OCI-LY7 (cell line): Measurements from ENCODE around the gene SH3RF1. TPM values are rescaled to one million over a fixed set of nuclear protein-coding genes. Genes with fewer than 3 reads are reported as not detected.

Source experiments
- BruUV-seq: library from RNA; stranded (reverse); fragments of 400-500 nt; replicated peaks from 2 replicates; lab custom pipeline; 2021; lab: Mats Ljungman, UMichigan
- CTCF ChIA-PET: fragments of 300-600 bp; sonication (Branson Sonifier 250); formaldehyde crosslinking; loops from one replicate; lab custom pipeline; 2022; ENCODE audit warnings: antibody characterized with exemption; ENCODE audit not compliant: unreplicated experiment; lab: Charles Lee
- POLR2A ChIA-PET: fragments of 300-600 bp; sonication (Branson Sonifier 250); formaldehyde crosslinking; loops from one replicate; lab custom pipeline; 2022; ENCODE audit warnings: antibody characterized with exemption; lab: Charles Lee
- DNase-seq: peaks from one replicate; pipeline ENCODE4 v3.0.0-alpha.2; 2015; ENCODE audit warnings: low spot score
- H2AFZ ChIP-seq: fragments of 200-600 bp; sonication (generic), shearing (Covaris generic); 2 replicates; pipeline ENCODE4 v1.6.1; 2014; ENCODE audit warnings: mild to moderate bottlenecking, antibody characterized with exemption, low read length, moderate library complexity
- H3K27ac ChIP-seq: fragments of 200-600 bp; sonication (generic); 2 replicates; pipeline ENCODE4 v1.5.1; 2014; ENCODE audit warnings: mixed run types, low read depth, mild to moderate bottlenecking, moderate library complexity, low read length, inconsistent platforms; ENCODE audit not compliant: poor library complexity, severe bottlenecking
- H3K36me3 ChIP-seq: fragments of 200-600 bp; sonication (generic); 2 replicates; pipeline ENCODE4 v1.6.1; 2014; ENCODE audit warnings: mild to moderate bottlenecking, antibody characterized with exemption, low read length, moderate library complexity, mixed read lengths; ENCODE audit not compliant: insufficient read depth
- H3K4me1 ChIP-seq: fragments of 200-600 bp; sonication (generic); 2 replicates; pipeline ENCODE4 v1.5.1; 2014; ENCODE audit warnings: mild to moderate bottlenecking, low read length; ENCODE audit not compliant: insufficient read depth, poor library complexity, severe bottlenecking
- H3K4me2 ChIP-seq: fragments of 200-600 bp; sonication (generic); 2 replicates; pipeline ENCODE4 v1.6.1; 2014; ENCODE audit warnings: mild to moderate bottlenecking, low read length
- H3K4me3 ChIP-seq: fragments of 200-600 bp; sonication (generic); 2 replicates; pipeline ENCODE4 v1.5.1; 2014; ENCODE audit warnings: mild to moderate bottlenecking, low read depth, low read length; ENCODE audit not compliant: poor library complexity, severe bottlenecking
- H3K79me2 ChIP-seq: fragments of 200-600 bp; sonication (generic); 2 replicates; pipeline ENCODE4 v1.6.1; 2016; ENCODE audit warnings: low read depth, mild to moderate bottlenecking, low read length, moderate library complexity, mixed read lengths; ENCODE audit not compliant: insufficient read depth
- H3K9me2 ChIP-seq: fragments of 200-600 bp; sonication (generic); 2 replicates; pipeline ENCODE4 v1.6.1; 2016; ENCODE audit warnings: mild to moderate bottlenecking, low read length, mixed read lengths; ENCODE audit not compliant: insufficient read depth
- H3K9me3 ChIP-seq: fragments of 200-600 bp; sonication (generic); 2 replicates; pipeline ENCODE4 v1.6.1; 2014; ENCODE audit warnings: mild to moderate bottlenecking, mixed run types, low read length, mixed read lengths
- H4K20me1 ChIP-seq: fragments of 200-600 bp; sonication (generic); 2 replicates; pipeline ENCODE4 v1.6.1; 2014; ENCODE audit warnings: mild to moderate bottlenecking, antibody characterized with exemption, low read length, moderate library complexity, mixed read lengths; ENCODE audit not compliant: insufficient read depth
- EZH2phosphoT487 ChIP-seq: fragments of 200-600 bp; sonication (generic); IDR thresholded peaks from 2 replicates; pipeline ENCODE4 v1.6.1; 2018; ENCODE audit warnings: low read depth, borderline replicate concordance, mild to moderate bottlenecking, mixed run types, antibody characterized with exemption, low read length, moderate library complexity, mixed read lengths
- intact Hi-C: fragments of 100-400 bp; cut with micrococcal nuclease; formaldehyde crosslinking; loops from one replicate; pipeline ENCODE4 v1.10.0; 2022; ENCODE audit not compliant: unreplicated experiment
- total RNA-seq, 2 experiments: library from RNA; depleted of rRNA in 1 of 2; stranded (reverse); fragments of >200 nt in 1 of 2; shearing (Covaris generic) in 1 of 2; gene quantifications; 2 replicates each; pipeline ENCODE4 v1.2.3, GENCODE V29; 2014 to 2022
- TF ChIP-seq, protein P1 (sequence below): fragments of 200-600 bp; sonication (generic); conservative IDR thresholded peaks from 2 replicates; pipeline ENCODE4 v1.5.1; 2014; ENCODE audit warnings: mild to moderate bottlenecking, antibody characterized with exemption, low read length, moderate library complexity, mixed read lengths

SH3RF1 gene
- total RNA-seq, 2 experiments from 2014 or later, result not detected

DNA sequence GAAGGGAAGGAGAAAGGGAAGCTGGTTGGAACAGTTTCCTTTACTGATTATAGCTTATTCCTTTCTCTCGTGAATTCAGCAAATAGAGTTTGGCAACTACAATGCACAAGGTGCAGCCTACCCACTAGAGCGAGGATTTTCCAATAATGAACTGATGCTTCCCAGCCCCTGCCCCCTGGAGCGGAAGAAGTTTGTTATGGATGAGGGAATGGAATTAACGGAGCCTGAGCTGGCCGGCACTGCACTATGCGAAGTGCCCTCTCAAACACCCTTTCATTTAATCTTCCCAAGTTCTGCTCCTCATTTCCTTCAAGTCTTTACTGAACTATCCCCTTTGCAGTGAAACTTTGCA is 218.2 kb downstream of the SH3RF1 start:
- TF ChIP-seq EZH2phosphoT487, result no peak
- TF ChIP-seq, protein P1, sequence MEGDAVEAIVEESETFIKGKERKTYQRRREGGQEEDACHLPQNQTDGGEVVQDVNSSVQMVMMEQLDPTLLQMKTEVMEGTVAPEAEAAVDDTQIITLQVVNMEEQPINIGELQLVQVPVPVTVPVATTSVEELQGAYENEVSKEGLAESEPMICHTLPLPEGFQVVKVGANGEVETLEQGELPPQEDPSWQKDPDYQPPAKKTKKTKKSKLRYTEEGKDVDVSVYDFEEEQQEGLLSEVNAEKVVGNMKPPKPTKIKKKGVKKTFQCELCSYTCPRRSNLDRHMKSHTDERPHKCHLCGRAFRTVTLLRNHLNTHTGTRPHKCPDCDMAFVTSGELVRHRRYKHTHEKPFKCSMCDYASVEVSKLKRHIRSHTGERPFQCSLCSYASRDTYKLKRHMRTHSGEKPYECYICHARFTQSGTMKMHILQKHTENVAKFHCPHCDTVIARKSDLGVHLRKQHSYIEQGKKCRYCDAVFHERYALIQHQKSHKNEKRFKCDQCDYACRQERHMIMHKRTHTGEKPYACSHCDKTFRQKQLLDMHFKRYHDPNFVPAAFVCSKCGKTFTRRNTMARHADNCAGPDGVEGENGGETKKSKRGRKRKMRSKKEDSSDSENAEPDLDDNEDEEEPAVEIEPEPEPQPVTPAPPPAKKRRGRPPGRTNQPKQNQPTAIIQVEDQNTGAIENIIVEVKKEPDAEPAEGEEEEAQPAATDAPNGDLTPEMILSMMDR, result no peak
- H3K36me3 ChIP-seq, result no peaks in the 10 kb centered on the region
- no TSS peak for BruUV-seq

DNA sequence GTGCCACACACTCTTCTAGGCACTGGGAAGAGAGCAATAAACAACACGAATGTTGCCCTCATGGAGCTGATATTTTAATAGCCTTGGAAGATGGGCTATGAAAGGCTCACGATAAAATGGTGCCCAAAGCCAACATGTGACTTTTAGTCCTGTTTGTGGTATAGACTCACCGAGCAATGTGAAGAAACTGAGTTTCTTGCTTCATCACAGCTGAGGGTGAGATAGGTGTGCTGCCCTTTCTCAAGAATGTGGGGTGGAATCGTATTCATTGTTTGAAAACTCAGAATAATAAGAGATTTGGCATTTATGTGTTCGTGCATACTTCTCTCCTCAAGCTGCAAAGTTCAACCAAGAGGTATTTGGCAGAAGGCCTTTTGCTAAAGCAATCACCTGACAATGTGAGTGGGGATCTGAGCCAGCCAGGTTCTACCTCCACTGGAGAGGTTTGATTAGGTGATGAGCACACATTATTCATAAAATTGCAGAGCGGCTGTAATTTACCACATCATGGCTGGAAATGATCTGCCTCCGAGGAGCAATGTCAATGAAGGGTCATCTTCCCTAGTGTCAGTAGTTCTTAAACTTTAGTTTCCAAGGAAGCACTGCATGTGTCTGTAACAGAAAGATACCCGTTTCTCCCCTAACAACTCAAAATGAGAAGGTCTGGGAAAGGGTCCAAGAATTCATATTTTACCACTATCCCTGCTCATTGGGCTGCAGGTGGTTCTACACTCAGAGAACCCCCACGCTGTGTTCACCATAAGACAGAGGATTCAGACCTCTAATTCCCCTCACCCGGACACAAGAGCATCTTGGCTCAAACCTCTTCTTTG is 218.8 kb downstream of the SH3RF1 start:
- Histone ChIP-seq H4K20me1 (no peaks in the 10 kb centered on the region), H3K9me2 (no peaks in the 10 kb centered on the region), H3K4me2 (no peak overlapping the region), H2AFZ (no peak overlapping the region), H3K79me2 (no peaks in the 10 kb centered on the region), H3K9me3 (no peaks in the 10 kb centered on the region), H3K36me3 (no peaks in the 10 kb centered on the region), H3K4me1 (no peaks in the 10 kb centered on the region), H3K27ac (no peak overlapping the region), H3K4me3 (no peak overlapping the region)
- BruUV-seq, result no TSS peak
- CTCF ChIA-PET, result no interaction called here
- TF ChIP-seq, protein P1, result no peak
- TF ChIP-seq EZH2phosphoT487, result no peak
- DNase-seq, result no peak
- intact Hi-C loops, result no loop called here
- POLR2A ChIA-PET, result no interaction called here

More for the DNA sequence above, 218.2 kb downstream of the SH3RF1 start:
- intact Hi-C loops, result no loop called here
- ChIA-PET CTCF (no interaction called here), POLR2A (no interaction called here)
- H3K79me2 ChIP-seq, result no peaks in the 10 kb centered on the region
- H3K4me1 ChIP-seq, result no peaks in the 10 kb centered on the region
- H3K9me3 ChIP-seq, result no peaks in the 10 kb centered on the region
- H3K9me2 ChIP-seq, result no peaks in the 10 kb centered on the region
- H3K4me3 ChIP-seq, result no peak overlapping the region
- H3K4me2 ChIP-seq, result no peak overlapping the region
- no peak overlapping the region for H2AFZ ChIP-seq
- H4K20me1 ChIP-seq, result no peaks in the 10 kb centered on the region
- no peak overlapping the region for H3K27ac ChIP-seq
- DNase-seq, result no peak
